HG03025 (cell line): Measurements from ENCODE around the gene PUS7.
A peak's percentile ranks its signal among the peaks of the same experiment; 100 is the strongest.
"Not testable (repeated sequence)": the region's sequence is repeated elsewhere in the genome, so short reads cannot be mapped to it uniquely, and the experiment has no call there.

ENCODE experiments used
- ATAC-seq: cut with Tn5 transposase; IDR thresholded peaks from one replicate; pipeline ENCODE4 v1.9.1; 2021; ENCODE audit warnings: mild to moderate bottlenecking, moderate library complexity; ENCODE audit not compliant: unreplicated experiment, low FRiP score

PUS7 gene

DNA sequence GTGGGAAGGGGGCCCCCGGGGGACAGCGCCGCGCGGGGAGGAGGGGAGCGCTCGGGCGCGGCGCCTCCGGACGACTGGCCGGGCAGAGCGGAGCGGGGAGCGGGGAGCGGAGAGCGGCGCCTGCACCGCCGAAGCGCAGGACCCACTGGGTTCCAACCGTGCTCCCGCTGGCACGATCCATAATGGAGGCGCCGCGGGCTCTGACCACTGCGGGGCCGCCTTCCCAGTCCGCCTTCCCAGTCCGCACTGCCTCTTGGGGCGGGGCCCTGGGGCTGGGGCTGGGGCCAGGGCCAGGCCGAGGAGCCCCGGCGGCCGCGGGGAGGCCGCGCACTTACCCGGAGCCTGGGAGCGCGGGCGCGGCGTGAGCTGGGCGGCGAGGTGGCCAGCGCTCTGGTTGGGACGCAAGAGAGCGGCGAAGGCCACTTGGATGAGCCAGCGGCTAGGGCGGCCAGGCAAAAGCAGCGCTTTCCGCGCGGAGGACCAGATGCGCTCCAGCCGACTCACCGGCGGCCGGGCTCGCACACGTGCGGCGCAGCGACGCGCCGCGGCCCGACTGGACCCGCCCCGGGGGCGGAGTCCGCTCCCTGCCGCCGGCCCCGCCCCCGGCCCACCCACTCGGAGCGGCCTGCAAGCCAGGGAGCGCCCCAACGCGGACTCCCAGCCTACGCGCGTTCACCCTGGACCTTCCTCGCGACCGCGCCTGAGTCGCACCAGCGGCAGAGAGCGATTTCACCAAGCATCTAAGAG lies at the start of gene PUS7:
TSS of gene PUS7 (minus strand) at position 555 of the 747 bp plus-strand sequence. CDS start 13,759 bp downstream, outside the sequence.
- peak; percentile 81 for ATAC-seq

DNA sequence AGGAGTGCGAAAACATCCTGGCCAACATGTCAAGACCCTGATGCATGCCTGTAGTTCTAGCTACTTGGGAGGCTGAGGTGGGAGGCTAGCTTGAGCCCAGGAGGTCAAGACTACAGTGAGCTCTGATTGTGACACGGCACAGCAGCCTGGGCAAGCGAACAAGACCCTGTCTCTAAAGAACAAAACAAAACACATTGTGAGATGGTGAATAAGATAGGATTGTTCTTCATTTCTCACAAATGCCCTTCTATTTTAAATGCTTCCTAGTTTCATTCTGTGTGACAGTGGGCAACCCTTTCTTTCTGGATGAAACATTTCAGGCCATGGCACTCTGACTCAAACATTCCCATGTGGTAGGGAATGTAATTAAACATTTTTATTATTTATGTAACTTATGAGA lies 45.8 kb upstream of the PUS7 start:
- ATAC-seq = no peak

- no peak for ATAC-seq
Measured at GRCh38 chr7:105567024-105567423, 45.0 kb upstream of the PUS7 start.

DNA sequence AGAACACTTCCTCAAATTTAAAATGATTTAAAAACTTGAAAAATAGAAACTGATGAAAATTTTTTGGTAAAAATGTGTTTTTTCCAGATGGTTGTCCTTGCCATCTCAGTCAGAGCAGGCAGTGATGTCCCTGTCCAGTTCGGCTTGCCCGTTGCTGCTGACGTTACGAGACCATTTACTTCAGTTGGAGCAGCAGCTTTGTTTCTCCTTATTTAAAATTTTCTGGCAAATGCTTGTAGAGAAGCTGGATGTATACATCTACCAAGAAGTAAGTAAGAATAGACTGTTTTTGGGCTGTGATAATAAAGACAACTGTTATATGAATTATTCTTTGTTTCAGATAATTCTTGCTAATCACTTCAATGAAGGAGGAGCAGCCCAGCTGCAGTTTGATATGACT lies 43.1 kb upstream of the PUS7 start:
- no peak for ATAC-seq

DNA sequence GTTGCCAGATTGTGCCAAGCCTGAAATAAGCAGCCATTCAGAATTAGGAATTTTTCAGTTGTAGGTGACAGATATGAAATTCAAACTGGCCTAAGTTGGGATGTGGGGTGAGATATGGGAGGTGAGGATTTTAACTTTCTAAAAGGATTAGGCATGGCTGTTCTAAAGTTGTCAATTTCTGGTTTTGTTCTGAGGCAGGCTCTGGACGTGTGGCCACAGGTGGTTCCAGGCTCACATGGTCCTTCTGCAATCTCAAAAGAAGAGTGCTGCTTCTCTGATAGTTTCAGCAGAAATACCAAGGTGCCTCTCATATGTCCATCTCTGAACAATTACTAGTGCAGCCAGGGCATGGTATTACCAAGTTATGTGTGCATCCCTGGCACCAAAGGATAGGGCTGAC lies 37.9 kb upstream of the PUS7 start:
- ATAC-seq = no peak

GRCh38 chr7:105538339-105538738 lies 16.3 kb upstream of the PUS7 start:
- no peak for ATAC-seq

DNA sequence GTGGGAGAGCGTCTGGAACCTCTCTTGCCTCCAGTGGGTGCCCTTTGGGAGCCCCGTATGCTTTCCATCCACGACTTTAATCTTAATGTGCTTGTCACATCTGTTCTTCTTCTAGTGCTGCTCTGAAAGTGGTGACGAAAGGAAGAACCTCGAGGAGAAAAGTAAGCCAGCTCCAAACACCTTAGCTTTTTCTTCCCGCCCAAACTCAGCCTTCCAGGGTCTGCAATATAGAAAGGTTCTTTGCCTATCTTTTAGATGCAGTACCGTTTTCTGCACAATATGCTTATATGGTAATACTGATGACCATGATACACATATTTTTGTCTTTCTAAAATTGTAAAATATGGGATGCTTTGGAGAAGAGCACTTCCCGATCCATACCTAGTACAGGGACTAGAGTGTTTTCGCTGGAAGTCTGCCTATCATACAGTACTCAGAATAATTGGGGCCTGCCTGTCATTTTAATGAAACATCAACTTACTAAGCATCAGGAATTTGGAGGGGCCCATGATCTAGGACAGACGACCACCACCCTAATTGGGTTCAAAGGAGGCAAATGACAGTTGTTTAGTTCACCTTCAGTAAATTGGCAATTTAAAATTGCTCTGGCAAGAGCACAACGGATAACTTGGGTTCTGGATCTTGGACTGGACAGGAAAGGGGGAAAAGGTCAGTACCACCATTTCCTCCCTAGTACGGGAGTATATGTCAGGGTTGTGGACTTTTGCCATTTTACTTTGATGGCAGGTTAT lies 10.8 kb upstream of the PUS7 start:
- no peak for ATAC-seq

DNA sequence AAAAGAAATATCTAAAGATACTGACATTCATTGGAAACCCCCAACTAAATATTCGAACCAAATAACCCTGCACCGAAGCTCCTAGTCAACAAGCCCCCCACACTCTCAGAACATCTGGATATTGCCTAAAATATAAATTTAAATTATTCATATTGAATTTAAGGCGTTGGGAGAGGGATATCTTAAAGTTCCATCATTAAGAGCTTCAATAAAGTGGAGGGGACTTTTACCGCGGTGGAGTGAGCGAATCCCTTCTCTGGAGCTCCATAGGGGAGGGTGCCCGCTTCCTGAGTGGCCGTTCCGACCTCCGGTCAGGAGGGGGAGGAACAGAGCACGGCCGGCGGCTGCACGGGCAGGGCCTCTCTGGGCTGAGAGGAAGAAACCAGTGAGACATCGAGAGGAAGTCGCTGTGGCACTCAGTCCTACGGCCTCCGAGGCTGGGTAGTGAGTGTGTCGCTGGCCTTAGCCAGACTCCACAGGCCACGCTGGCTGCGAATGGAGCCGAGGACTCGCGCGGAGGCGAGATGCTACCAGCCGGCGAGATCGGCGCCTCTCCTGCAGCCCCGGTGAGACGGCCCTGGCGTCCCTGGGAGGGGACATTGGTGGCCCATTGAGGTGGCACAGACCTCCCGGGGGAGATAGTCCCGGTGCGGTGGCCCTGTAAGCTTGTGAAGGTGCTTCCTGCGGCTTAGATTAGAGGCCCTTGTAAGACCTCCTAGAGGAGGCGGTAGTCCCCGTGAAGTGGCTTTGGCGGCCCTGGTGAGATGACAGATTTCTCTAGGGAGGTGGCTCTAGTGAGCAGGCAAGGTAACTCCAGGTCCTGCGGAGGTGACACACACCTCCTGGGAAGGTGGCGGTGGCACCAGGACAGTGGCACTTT lies 10.0 kb upstream of the PUS7 start, which contains the start of gene RINT1:
TSS of gene RINT1 (plus strand) at position 410 of the 880 bp plus-strand sequence. CDS start at position 525, 115 bp downstream.
- peak; percentile 91 for ATAC-seq

DNA sequence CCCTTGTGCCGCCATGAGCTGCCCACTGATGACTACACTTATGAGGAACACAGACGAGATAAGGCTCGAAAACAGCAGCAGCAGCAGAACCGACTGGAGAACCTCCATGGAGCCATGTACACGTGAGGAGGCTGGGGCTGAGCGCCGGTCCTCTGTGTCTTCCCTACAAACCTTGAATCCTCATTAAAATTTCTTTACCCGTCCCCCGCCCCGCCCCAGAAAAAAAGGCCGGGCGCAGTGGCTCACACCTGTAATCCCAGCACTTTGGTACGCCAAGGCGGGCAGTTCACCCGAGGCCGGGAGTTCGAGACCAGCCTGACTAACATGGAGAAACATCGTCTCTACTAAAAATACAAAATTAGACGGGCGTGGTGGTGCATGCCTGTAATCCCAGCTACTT lies 8.5 kb upstream of the PUS7 start:
- ATAC-seq = no peak

GRCh38 chr7:105530126-105530525 lies 8.1 kb upstream of the PUS7 start:
- no peak for ATAC-seq

DNA sequence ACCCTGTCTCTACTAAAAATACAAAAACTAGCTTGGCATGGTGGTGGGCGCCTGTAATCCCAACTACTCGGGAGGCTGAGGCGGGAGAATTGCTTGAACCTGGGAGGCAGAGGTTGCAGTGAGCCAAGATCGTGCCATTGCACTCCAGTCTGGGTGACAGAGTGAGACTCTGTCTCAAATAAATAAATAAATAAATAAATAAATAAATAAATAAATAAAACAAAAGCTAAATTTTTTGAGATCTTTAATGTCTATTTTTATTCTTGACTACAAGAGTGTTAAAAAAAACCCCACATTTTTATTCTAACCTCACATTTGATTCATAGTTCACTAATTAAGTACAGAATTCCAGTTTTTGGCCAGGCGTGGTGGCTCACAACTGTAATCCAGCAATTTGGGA lies 5.7 kb upstream of the PUS7 start:
- not testable (repeated sequence) for ATAC-seq

- no peak for ATAC-seq
Measured at GRCh38 chr7:105524840-105525239, 2.8 kb upstream of the PUS7 start.

DNA sequence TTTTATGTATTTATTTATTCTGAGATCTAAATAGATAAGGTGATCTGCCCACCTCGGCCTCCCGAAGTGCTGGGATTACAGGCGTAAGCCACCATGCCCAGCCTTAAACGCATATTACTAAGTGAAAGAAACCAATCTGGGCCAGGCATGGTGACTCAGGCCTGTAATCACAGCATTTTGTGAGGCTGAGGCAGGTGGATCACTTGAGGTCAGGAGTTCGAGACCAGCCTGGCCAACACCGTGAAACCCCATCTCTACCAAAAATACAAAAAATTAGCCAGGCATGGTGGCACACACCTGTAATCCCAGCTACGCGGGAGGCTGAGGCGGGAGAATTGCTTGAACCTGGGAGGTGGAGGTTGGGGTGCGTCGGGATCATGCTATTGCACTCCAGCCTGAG lies 2.4 kb upstream of the PUS7 start:
- ATAC-seq = not testable (repeated sequence)

GRCh38 chr7:105521027-105521716 lies 899 bp downstream of the PUS7 start:
- peak; percentile 33 for ATAC-seq

DNA sequence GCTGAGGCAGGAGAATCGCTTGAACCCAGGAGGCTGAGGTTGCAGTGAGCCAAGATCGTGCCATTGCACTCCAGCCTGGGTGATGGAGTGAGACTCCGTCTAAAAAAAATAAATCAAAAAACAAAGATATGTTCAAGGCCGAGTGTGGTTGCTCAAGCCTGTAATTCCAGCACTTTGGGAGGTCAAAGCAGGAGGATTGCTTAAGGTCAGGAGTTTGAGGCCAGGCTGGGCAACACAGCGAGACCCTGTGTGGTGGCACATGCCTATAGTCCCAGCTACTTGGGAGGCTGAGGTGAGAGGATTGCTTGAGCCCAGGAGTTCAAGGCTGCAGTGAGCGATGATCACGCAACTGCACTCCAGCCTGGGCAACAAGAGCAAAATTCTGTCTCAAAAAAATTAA lies 1.5 kb downstream of the PUS7 start:
- ATAC-seq = not testable (repeated sequence)

- ATAC-seq = no peak
Measured at GRCh38 chr7:105519353-105519752, 2.7 kb downstream of the PUS7 start.

DNA sequence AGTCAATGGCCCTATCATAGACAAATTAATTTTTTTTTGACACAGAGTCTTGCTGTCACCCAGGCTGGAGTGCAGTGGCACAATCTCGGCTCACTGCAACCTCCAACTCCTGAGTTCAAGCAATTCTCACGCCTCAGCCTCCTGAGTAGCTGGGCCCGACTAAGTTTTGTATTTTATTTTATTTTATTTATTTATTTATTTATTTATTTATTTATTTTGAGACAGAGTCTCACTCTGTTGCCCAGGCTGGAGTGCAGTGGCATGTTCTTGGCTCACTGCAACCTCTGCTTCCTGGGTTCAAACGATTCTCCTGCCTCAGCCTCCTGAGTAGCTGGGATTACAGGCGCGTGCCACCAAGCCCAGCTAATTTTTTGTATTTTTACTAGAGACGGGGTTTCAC lies 6.5 kb downstream of the PUS7 start:
- ATAC-seq = not testable (repeated sequence)

- ATAC-seq = no peak
Measured at GRCh38 chr7:105512926-105513526, 9.0 kb downstream of the PUS7 start.

DNA sequence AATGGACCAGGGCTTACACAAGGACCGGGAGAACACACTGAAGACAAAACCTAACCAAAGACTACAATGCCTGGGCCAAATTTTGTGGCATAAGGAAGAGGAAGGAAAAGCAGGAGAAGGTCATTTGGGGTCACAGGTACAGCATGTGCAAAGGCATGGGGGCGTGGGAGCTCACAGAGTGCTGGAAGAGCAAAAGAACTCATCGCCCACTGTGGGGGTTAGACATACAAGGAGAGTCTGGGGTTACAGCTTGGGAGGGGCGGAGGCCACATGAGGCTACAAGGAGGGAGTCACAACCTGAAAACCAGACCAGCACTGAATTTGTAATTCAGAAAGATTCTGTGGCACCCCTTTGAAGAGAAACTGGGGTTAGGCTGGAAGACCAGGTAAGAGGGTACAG lies 9.7 kb downstream of the PUS7 start:
- no peak for ATAC-seq

DNA sequence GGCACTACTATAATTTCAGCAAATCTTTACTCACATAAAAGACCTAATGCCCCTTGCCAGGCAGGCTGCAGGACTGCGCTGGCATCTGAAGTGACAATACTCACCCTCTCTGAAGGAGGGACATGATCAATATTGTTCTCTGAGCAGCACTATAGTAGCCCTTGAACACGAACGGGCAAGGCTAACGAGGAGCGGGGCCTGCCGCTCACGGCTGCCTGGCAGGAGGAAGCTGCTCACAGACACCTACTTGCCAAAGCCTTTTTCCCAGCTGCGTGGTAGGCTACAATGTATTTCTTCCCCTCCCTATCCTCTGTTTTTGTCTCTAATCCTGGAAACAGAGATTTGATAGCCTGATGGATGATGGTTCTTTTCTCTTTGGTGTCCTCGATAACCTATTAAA lies 19.9 kb downstream of the PUS7 start:
- ATAC-seq = no peak
